Transverse colon (tissue), 4 donors: ENCODE results near the gene PRR5.

Experiments
- CTCF ChIP-seq, 5 experiments: fragments of 200-600 bp in 3 of 5; fragments of 450-650 bp in 2 of 5; sonication (generic) in 3 of 5; IDR thresholded peaks; 1 replicate in 2 of 5; 2 replicates in 3 of 5; pipeline ENCODE4 v1.5.1; 2016 to 2017; ENCODE audit warnings: antibody characterized with exemption in 5 of 5, inconsistent platforms in 3 of 5, mild to moderate bottlenecking in 2 of 5, moderate library complexity in 1 of 5
- POLR2AphosphoS5 ChIP-seq, 3 donors: sonication (generic); formaldehyde crosslinking; IDR thresholded peaks; one replicate each; pipeline ENCODE4 v1.6.1; 2016; ENCODE audit warnings: antibody characterized with exemption in 3 of 3

- TF ChIP-seq CTCF (IDR thresholded peaks at IDR 0.05) (no peak), POLR2AphosphoS5 (IDR thresholded peaks at IDR 0.05) (no peak)
These were observed 37.9 kb upstream of the PRR5 start for GRCh38 chr22:44664149-44664548.
